RWPE1 (cell line): ENCODE measurements around the gene EDIL3.

Experiments used
- CTCF ChIA-PET: fragments of 350-600 bp; sonication (Branson Sonifier 250); formaldehyde crosslinking; extraction: SDS; loops from one replicate; lab custom pipeline; 2021; lab: Yijun Ruan, JAX
- POLR2A ChIA-PET: fragments of 400-600 bp; formaldehyde crosslinking; extraction: SDS; loops from one replicate; lab custom pipeline; 2020; ENCODE audit warnings: antibody characterized with exemption; ENCODE audit not compliant: low non-redundant PET; lab: Yijun Ruan, JAX
- DNase-seq: peaks from one replicate; pipeline ENCODE4 v3.0.0; 2012; ENCODE audit warnings: low spot score
- H3K27ac ChIP-seq: fragments of 450-650 bp; 2 replicates; pipeline ENCODE4 v1.5.1; 2017
- CTCF ChIP-seq: fragments of 450-650 bp; conservative IDR thresholded peaks from 2 replicates; pipeline ENCODE4 v1.5.1; 2017; ENCODE audit warnings: low read depth, mild to moderate bottlenecking

The EDIL3 gene

GRCh38 chr5:84197538-84197937 is 187.1 kb downstream of the EDIL3 start:
- TF ChIP-seq CTCF = no peak
- ChIA-PET POLR2A (no interaction called here), CTCF (interaction anchor here (0.6 kb wide), 1 partner anchor 254 kb away, joined by 8 read pairs; no protein-coding TSS in a partner anchor)
- no peak overlapping the region for H3K27ac ChIP-seq
- DNase-seq = no peak

- CTCF ChIA-PET = interaction anchor here (0.9 kb wide), 1 partner anchor 264 kb away, joined by 3 read pairs; no protein-coding TSS in a partner anchor
- POLR2A ChIA-PET = no interaction called here
- TF ChIP-seq CTCF = no peak
- H3K27ac ChIP-seq = no peak overlapping the region
- DNase-seq = no peak
Observed at GRCh38 chr5:84191281-84191680, 193.4 kb downstream of the EDIL3 start.

- TF ChIP-seq CTCF = no peak
- ChIA-PET CTCF (no interaction called here), POLR2A (no interaction called here)
- no peak overlapping the region for H3K27ac ChIP-seq
- no peak for DNase-seq
Observed at GRCh38 chr5:84184857-84185256, 199.8 kb downstream of the EDIL3 start.

GRCh38 chr5:84181093-84181492 is 203.6 kb downstream of the EDIL3 start:
- no peak for TF ChIP-seq CTCF
- ChIA-PET POLR2A (no interaction called here), CTCF (no interaction called here)

GRCh38 chr5:84168841-84169240 is 215.8 kb downstream of the EDIL3 start:
- POLR2A ChIA-PET = no interaction called here
- CTCF ChIA-PET = no interaction called here
- DNase-seq = no peak
- no peak for TF ChIP-seq CTCF
- no peak overlapping the region for H3K27ac ChIP-seq

More at GRCh38 chr5:84181093-84181492, 203.6 kb downstream of the EDIL3 start:
- no peak for DNase-seq
- H3K27ac ChIP-seq = no peak overlapping the region

- no peak for TF ChIP-seq CTCF
- POLR2A ChIA-PET = no interaction called here
- CTCF ChIA-PET = interaction anchor here (0.7 kb wide), 1 partner anchor 26 kb away, joined by 3 read pairs; no protein-coding TSS in a partner anchor
- no peak for DNase-seq
- H3K27ac ChIP-seq = no peak overlapping the region
Observed at GRCh38 chr5:84163671-84164070, 221.0 kb downstream of the EDIL3 start.
